Cardiac fibroblast (primary cell): ENCODE data around the gene PRRX1.

Experiments
- DNase-seq, 2 donors: peaks; one replicate each; pipeline versions ENCODE4 v3.0.0 to v3.0.0-alpha.2; 2010; ENCODE audit warnings: low read depth in 2 of 2
- H3K4me3 ChIP-seq, 2 donors: replicated peaks in 1 of 2; 1 replicate in 1 of 2; 2 replicates in 1 of 2; pipeline ENCODE4 v1.5.1; 2011; ENCODE audit warnings: low read depth in 2 of 2, low read length in 2 of 2, mild to moderate bottlenecking in 2 of 2, moderate library complexity in 1 of 2
- CTCF ChIP-seq: IDR thresholded peaks from one replicate; pipeline ENCODE4 v1.5.1; 2011; ENCODE audit warnings: low read depth, mild to moderate bottlenecking, low read length, inconsistent platforms

Gene PRRX1

DNA sequence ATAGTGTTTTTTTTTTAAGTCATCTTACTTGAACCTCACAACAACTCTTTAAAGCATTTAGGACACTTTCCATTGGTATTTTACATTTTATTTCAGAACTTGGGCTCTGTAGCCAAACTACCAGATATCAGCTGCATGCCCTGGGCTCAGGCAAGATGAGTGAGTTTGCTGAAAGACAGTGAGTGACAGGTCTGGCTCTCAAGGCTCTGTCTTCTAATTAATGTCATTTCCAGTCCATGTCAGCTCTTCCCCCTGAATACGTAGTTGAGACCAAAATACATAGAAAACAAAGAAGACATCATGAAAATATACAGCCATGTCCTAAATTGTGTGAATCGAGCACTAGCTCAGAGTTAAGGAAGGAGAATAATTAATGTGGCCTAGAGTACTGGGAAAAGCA lies 39.7 kb downstream of the PRRX1 start:
- DNase-seq, result no peak
- H3K4me3 ChIP-seq, result no peak overlapping the region
- TF ChIP-seq CTCF, result no peak

DNA sequence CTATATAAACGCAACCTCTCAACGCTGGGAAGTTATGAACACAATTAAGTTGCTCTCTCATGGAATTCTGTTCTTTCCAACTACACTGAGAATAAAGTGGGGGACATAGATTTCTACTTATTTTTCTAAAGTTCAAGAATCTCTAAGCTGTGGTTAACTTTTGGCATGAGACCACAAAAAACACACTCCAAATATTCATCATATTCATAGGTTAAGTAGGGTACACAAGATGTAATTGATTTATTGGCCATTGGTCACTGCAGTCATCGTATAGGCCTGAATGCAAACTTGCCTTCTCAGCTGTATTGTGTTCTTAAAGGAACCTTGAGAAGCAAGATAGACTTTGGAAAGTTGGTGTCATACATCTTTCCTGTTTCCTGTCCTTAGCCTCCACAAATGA lies 40.3 kb downstream of the PRRX1 start:
- TF ChIP-seq CTCF, result no peak
- no peak for DNase-seq
- no peak overlapping the region for H3K4me3 ChIP-seq

DNA sequence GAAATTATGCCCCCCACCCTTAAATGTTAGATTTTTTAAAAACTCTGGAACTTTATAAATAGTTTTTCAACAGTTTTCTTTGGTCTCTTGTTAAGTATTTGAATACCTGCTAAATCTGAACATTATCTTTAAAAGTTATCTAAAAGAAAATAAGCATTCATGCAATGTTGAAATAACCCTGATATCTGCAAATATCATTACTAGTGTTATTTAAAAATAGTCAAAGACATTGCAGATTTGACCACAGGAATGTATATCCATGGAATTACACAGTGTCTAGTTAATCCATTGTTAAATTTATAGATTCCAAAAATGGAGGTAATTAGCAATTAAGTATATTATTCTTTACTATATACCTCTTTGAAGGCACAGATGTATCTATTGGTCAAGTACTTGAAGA lies 42.0 kb downstream of the PRRX1 start:
- DNase-seq, result no peak
- no peak for TF ChIP-seq CTCF
- H3K4me3 ChIP-seq, result no peak overlapping the region

GRCh38 chr1:170707117-170707516 lies 43.2 kb downstream of the PRRX1 start:
- TF ChIP-seq CTCF, result no peak
- H3K4me3 ChIP-seq, result no peak overlapping the region
- no peak for DNase-seq

GRCh38 chr1:170707959-170708655 lies 44.2 kb downstream of the PRRX1 start:
- DNase-seq, result peak; percentile 86 to 99
- H3K4me3 ChIP-seq, result no peak overlapping the region
- no peak for TF ChIP-seq CTCF

DNA sequence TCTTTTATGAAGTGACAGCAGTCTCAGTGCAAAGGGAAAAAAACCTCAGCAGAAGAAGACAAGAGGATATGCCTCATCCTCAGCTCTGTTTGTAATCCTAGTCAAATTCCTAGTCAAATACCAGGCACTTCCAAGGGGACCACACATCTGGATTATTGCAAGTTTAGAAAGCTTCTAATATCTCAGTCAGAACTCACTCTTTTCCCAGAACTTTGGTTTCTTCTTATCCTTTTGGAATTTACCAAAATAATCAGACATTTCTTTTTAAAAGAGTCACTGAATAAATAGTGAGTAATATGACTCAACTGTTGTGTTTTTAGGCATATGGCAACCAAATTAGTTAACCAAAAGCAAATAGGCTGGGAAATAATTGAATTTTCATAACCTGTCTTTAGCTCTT lies 47.8 kb downstream of the PRRX1 start:
- H3K4me3 ChIP-seq, result no peak overlapping the region

More for the DNA sequence above, 47.8 kb downstream of the PRRX1 start:
- peak; percentile 52 to 87 for DNase-seq
- no peak for TF ChIP-seq CTCF
